HepG2 (cell line): Measurements from ENCODE around the gene ARID3C. TPM values are rescaled to one million over a fixed set of nuclear protein-coding genes. Genes with fewer than 3 reads are reported as not detected.

Experiments
- ATAC-seq: fragments of 200-7000 bp; cut with Tn5 transposase; 3 replicates; pipeline ENCODE4 v1.9.1; 2020; ENCODE audit warnings: mild to moderate bottlenecking, moderate library complexity
- BruUV-seq: library from RNA; stranded (reverse); fragments of 400-500 nt; replicated peaks from 2 replicates; lab custom pipeline; 2021; lab: Mats Ljungman, UMichigan
- CTCF ChIA-PET: fragments of 300-600 bp; formaldehyde crosslinking; extraction: SDS; loops from one replicate; lab custom pipeline; 2021; ENCODE audit warnings: low total read pairs, inconsistent platforms, low intra/inter-chr PET ratio; lab: Yijun Ruan, JAX
- POLR2A ChIA-PET: fragments of 350-600 bp; sonication (Branson Sonifier 250); formaldehyde crosslinking; loops from one replicate; lab custom pipeline; 2020; ENCODE audit warnings: antibody characterized with exemption, inconsistent platforms; lab: Yijun Ruan, JAX
- DNase-seq: peaks from one replicate; pipeline ENCODE4 v3.0.0-alpha.2; 2015; ENCODE audit warnings: low spot score
- FAIRE-seq: peaks from 3 replicates; lab custom pipeline; 2011; peaks lifted over from hg19 to GRCh38; lab: Jason Lieb, UNC
- H2AFZ ChIP-seq: one replicate; pipeline ENCODE4 v1.6.1; 2011; ENCODE audit warnings: low read length, inconsistent platforms
- H3K27ac ChIP-seq: fragments of 300-600 bp; 3 replicates; pipeline ENCODE4 v1.8.0; 2011; ENCODE audit warnings: mixed run types, mild to moderate bottlenecking, mixed read lengths, low read length, inconsistent platforms; ENCODE audit not compliant: insufficient read depth; ENCODE audit errors: extremely low read length
- H3K27me3 ChIP-seq, 2 experiments: fragments of 200-600 bp in 1 of 2; 2 replicates in 1 of 2; 3 replicates in 1 of 2; pipeline versions ENCODE4 v1.6.0 to v1.8.0; 2011; ENCODE audit warnings: low read length in 2 of 2, mild to moderate bottlenecking in 2 of 2, moderate library complexity in 2 of 2, inconsistent platforms in 1 of 2; ENCODE audit not compliant: insufficient read depth in 2 of 2, control insufficient read depth in 1 of 2
- H3K36me3 ChIP-seq, 2 experiments: fragments of 200-600 bp in 1 of 2; replicated peaks in 1 of 2; 2 replicates in 1 of 2; 3 replicates in 1 of 2; pipeline versions ENCODE4 v1.5.1 to v1.8.0; 2011; ENCODE audit warnings: low read length in 2 of 2, inconsistent platforms in 1 of 2; ENCODE audit not compliant: insufficient read depth in 2 of 2, control insufficient read depth in 1 of 2
- H3K4me1 ChIP-seq: 2 replicates; pipeline ENCODE4 v1.5.1; 2012; ENCODE audit warnings: low read length, inconsistent platforms; ENCODE audit not compliant: insufficient read depth
- H3K4me2 ChIP-seq: 2 replicates; pipeline ENCODE4 v1.6.0; 2011; ENCODE audit warnings: low read depth, low read length, inconsistent platforms
- H3K4me3 ChIP-seq, 3 experiments: fragments of 200-600 bp in 1 of 3; sonication (generic), shearing (Covaris generic) in 1 of 3; replicated peaks in 1 of 3; 2 replicates each; pipeline ENCODE4 v1.5.1; 2011 to 2016; ENCODE audit warnings: low read length in 3 of 3, inconsistent platforms in 2 of 3, low read depth in 2 of 3, mild to moderate bottlenecking in 2 of 3, control low read depth in 1 of 3, mixed read lengths in 1 of 3; ENCODE audit not compliant: insufficient read depth in 1 of 3
- H3K79me2 ChIP-seq: one replicate; pipeline ENCODE4 v1.6.1; 2011; ENCODE audit warnings: low read length, inconsistent platforms; ENCODE audit not compliant: insufficient read depth
- H3K9ac ChIP-seq: 2 replicates; pipeline ENCODE4 v1.6.0; 2011; ENCODE audit warnings: mild to moderate bottlenecking, low read depth, low read length, inconsistent platforms; ENCODE audit not compliant: insufficient read depth
- H3K9me3 ChIP-seq: 2 replicates; pipeline ENCODE4 v1.5.1; 2012; ENCODE audit warnings: mild to moderate bottlenecking, low read length
- H4K20me1 ChIP-seq: 2 replicates; pipeline ENCODE4 v1.6.0; 2011; ENCODE audit warnings: inconsistent platforms, mild to moderate bottlenecking, low read length, moderate library complexity; ENCODE audit not compliant: insufficient read depth
- BHLHE40 ChIP-seq: IDR thresholded peaks from 2 replicates; pipeline ENCODE4 v1.6.1; 2011; ENCODE audit warnings: low read length, improper control_type of control experiment
- GLI4 ChIP-seq: sonication (generic); formaldehyde crosslinking; IDR thresholded peaks from 2 replicates; pipeline ENCODE4 v1.5.1; 2020; ENCODE audit warnings: missing genetic modification reagents, mild to moderate bottlenecking, moderate library complexity, borderline replicate concordance
- MED13 ChIP-seq: sonication (generic); formaldehyde crosslinking; IDR thresholded peaks from 2 replicates; pipeline ENCODE4 v1.5.0; 2020; ENCODE audit warnings: missing genetic modification reagents
- NFE2 ChIP-seq: sonication (generic); formaldehyde crosslinking; IDR thresholded peaks from 2 replicates; pipeline ENCODE4 v1.4.0; 2020; ENCODE audit warnings: missing genetic modification reagents
- POLR2G ChIP-seq: fragments of 200-400 bp; formaldehyde crosslinking; IDR thresholded peaks from 2 replicates; pipeline ENCODE4 v1.6.1; 2018; ENCODE audit warnings: mild to moderate bottlenecking, low read depth, low read length, moderate library complexity
- SMYD3 ChIP-seq: sonication (generic); formaldehyde crosslinking; IDR thresholded peaks from 2 replicates; pipeline ENCODE4 v1.8.1; 2023; ENCODE audit warnings: mild to moderate bottlenecking, missing genetic modification reagents
- SRSF9 ChIP-seq: fragments of 200-400 bp; formaldehyde crosslinking; IDR thresholded peaks from 2 replicates; pipeline ENCODE4 v1.6.1; 2018; ENCODE audit warnings: borderline replicate concordance, mild to moderate bottlenecking, low read depth, low read length; ENCODE audit not compliant: insufficient read depth, poor library complexity, severe bottlenecking
- ZNF7 ChIP-seq: IDR thresholded peaks from 2 replicates; pipeline ENCODE4 v1.6.1; 2016; ENCODE audit warnings: missing biosample characterization, missing genetic modification reagents
- WGBS: methylation state at CpG from one replicate; pipeline ENCODE4 v1.1.6; 2017; ENCODE audit warnings: low lambda C conversion rate; 5-methylcytosine and 5-hydroxymethylcytosine counted together
- in situ Hi-C: cut with HindIII; loops from 2 replicates; pipeline ENCODE4 v1.10.0; 2017; ENCODE audit warnings: low pct_unique_long_range_greater_than_20kb; ENCODE audit not compliant: extremely low pct_ligation_motif_present
- intact Hi-C: fragments of 100-400 bp; cut with micrococcal nuclease; formaldehyde crosslinking; loops from one replicate; pipeline ENCODE4 v1.10.0; 2022; ENCODE audit not compliant: unreplicated experiment
- polyA plus RNA-seq, 8 experiments: library from polyadenylated mRNA; depleted of rRNA in 3 of 8; stranded (reverse) in 7 of 8; unstranded in 1 of 8; fragments of >200 nt; fragmentation: Illumina TruSeq in 4 of 8; extraction: Trizol in 4 of 8; gene quantifications; 2 replicates each; pipeline versions ENCODE4 v1.2.1 to v1.2.3, GENCODE V29; 2011 to 2016; ENCODE audit warnings: low read depth in 4 of 8, missing spikeins in 1 of 8, mixed read lengths in 1 of 8; ENCODE audit not compliant: insufficient read depth in 1 of 8
- total RNA-seq, 5 experiments: library from RNA; depleted of rRNA; stranded (reverse); fragments of >200 nt; fragmentation: Illumina TruSeq; extraction: Trizol; gene quantifications; 2 replicates each; pipeline ENCODE4 v1.2.3, GENCODE V29; 2016; ENCODE audit warnings: low read depth in 1 of 5
- TF ChIP-seq, protein P1 (sequence below): sonication (generic); formaldehyde crosslinking; IDR thresholded peaks from 2 replicates; pipeline ENCODE4 v1.5.1; 2020; ENCODE audit warnings: mild to moderate bottlenecking, moderate library complexity, missing genetic modification reagents
- TF ChIP-seq, protein P2 (sequence below): sonication (generic); formaldehyde crosslinking; IDR thresholded peaks from 2 replicates; pipeline ENCODE4 v1.4.0; 2020; ENCODE audit warnings: missing genetic modification reagents, mild to moderate bottlenecking, borderline replicate concordance
- TF ChIP-seq, protein P3 (sequence below), 2 experiments: IDR thresholded peaks; 2 replicates each; pipeline ENCODE4 v1.6.1; 2011 to 2012; ENCODE audit warnings: low read length in 2 of 2, borderline replicate concordance in 1 of 2, low read depth in 1 of 2, mild to moderate bottlenecking in 1 of 2, moderate library complexity in 1 of 2
- TF ChIP-seq, protein P4 (sequence below): sonication (generic); formaldehyde crosslinking; conservative IDR thresholded peaks from 2 replicates; pipeline ENCODE4 v1.8.0; 2022; ENCODE audit warnings: mild to moderate bottlenecking, moderate library complexity, missing genetic modification reagents

The ARID3C gene
- total and polyA plus RNA-seq, 2 of the 13 experiments (the other 11 are each of a cell fraction or from before 2014, with no cell fraction given), result not detected

DNA sequence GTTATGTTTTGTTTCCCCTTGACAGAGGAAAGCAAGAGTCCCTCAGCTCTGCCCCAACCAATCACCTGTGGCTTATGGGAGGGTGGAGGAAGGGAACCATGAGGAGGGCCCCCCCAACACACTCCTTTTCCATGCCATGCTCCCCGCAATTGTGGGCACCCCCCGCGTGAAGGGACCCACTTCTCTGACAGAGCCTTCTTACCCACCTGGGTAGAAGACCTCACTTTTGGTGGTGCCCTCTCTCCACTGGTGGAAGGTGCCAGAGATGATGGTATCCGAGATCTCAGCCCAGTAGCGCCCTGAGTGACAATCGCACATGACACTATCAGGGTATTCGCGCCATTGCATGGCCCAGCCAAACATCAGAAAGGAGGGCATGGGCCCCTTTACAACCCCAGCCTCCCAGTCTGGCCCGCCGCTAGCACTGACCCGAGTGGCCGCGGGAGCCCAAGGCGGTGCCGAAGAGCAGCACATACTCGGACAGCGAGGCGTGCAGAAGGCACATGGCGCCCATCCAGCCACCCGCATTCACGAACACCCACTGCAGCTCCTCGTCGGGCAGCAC lies 8.0 kb upstream of the ARID3C start:
- H3K9ac ChIP-seq, result peak overlapping the region; percentile 77
- peak; percentile 21 for ATAC-seq
- peak overlapping the region; percentile 70 for H3K27ac ChIP-seq
- no peak for DNase-seq
- peaks cover 14% of the 10 kb centered on the region for H3K79me2 ChIP-seq
- BruUV-seq, result no TSS peak
- no peaks in the 10 kb centered on the region; a peak in 1 of 5 replicates for H3K27me3 ChIP-seq
- H3K4me3 ChIP-seq, result peak overlapping the region; percentile 66 to 91 (median 86)
- H3K4me1 ChIP-seq, result peaks cover 54% of the 10 kb centered on the region
- in situ Hi-C loops, result no loop called here
- no peak for FAIRE-seq
- intact Hi-C loops, result no loop called here
- no peaks in the 10 kb centered on the region for H4K20me1 ChIP-seq
- no peaks in the 10 kb centered on the region for H3K9me3 ChIP-seq
- WGBS, result 10% methylated on average over 3 of the region's 23 CpGs
- peak overlapping the region; percentile 99 for H3K4me2 ChIP-seq
- peaks cover 3 to 4% of the 10 kb centered on the region in 2 experiments; a peak in 3 of 5 replicates for H3K36me3 ChIP-seq
- ChIA-PET CTCF (interaction anchor here (1.3 kb wide), 1 partner anchor 10 kb away, joined by 5 read pairs; the partner anchor contains the start of gene GALT), POLR2A (interaction anchor here (0.8 to 6.9 kb wide), 11 partner anchors 9 to 435 kb away, joined by 3 to 100 read pairs (median 10); partner anchors contain the start of genes DCTN3, GALT, IL11RA and MYORG)
- no peak overlapping the region for H2AFZ ChIP-seq
- TF ChIP-seq ZNF7 (CRISPR knock-in tag), result no peak
- TF ChIP-seq, protein P1, sequence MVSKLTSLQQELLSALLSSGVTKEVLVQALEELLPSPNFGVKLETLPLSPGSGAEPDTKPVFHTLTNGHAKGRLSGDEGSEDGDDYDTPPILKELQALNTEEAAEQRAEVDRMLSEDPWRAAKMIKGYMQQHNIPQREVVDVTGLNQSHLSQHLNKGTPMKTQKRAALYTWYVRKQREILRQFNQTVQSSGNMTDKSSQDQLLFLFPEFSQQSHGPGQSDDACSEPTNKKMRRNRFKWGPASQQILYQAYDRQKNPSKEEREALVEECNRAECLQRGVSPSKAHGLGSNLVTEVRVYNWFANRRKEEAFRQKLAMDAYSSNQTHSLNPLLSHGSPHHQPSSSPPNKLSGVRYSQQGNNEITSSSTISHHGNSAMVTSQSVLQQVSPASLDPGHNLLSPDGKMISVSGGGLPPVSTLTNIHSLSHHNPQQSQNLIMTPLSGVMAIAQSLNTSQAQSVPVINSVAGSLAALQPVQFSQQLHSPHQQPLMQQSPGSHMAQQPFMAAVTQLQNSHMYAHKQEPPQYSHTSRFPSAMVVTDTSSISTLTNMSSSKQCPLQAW (CRISPR knock-in tag), result no peak
- no peak; the same call in 1 of the 2 replicates for TF ChIP-seq MED13
- TF ChIP-seq SMYD3 (CRISPR knock-in tag), result no peak
- TF ChIP-seq GLI4, result 0 out of 2 replicates have a peak, but pooled peaks have one; percentile 64
- TF ChIP-seq, protein P2, sequence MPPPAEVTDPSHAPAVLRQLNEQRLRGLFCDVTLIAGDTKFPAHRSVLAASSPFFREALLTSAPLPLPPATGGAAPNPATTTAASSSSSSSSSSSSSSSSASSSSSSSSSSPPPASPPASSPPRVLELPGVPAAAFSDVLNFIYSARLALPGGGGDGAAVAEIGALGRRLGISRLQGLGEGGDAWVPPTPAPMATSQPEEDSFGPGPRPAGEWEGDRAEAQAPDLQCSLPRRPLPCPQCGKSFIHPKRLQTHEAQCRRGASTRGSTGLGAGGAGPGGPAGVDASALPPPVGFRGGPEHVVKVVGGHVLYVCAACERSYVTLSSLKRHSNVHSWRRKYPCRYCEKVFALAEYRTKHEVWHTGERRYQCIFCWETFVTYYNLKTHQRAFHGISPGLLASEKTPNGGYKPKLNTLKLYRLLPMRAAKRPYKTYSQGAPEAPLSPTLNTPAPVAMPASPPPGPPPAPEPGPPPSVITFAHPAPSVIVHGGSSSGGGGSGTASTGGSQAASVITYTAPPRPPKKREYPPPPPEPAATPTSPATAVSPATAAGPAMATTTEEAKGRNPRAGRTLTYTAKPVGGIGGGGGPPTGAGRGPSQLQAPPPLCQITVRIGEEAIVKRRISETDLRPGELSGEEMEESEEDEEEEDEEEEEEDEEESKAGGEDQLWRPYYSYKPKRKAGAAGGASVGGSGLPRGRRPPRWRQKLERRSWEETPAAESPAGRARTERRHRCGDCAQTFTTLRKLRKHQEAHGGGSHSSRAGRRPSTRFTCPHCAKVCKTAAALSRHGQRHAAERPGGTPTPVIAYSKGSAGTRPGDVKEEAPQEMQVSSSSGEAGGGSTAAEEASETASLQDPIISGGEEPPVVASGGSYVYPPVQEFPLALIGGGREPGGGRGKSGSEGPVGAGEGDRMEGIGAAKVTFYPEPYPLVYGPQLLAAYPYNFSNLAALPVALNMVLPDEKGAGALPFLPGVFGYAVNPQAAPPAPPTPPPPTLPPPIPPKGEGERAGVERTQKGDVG, result no peak
- TF ChIP-seq BHLHE40, result no peak
- no peak for TF ChIP-seq POLR2G
- TF ChIP-seq, protein P3, sequence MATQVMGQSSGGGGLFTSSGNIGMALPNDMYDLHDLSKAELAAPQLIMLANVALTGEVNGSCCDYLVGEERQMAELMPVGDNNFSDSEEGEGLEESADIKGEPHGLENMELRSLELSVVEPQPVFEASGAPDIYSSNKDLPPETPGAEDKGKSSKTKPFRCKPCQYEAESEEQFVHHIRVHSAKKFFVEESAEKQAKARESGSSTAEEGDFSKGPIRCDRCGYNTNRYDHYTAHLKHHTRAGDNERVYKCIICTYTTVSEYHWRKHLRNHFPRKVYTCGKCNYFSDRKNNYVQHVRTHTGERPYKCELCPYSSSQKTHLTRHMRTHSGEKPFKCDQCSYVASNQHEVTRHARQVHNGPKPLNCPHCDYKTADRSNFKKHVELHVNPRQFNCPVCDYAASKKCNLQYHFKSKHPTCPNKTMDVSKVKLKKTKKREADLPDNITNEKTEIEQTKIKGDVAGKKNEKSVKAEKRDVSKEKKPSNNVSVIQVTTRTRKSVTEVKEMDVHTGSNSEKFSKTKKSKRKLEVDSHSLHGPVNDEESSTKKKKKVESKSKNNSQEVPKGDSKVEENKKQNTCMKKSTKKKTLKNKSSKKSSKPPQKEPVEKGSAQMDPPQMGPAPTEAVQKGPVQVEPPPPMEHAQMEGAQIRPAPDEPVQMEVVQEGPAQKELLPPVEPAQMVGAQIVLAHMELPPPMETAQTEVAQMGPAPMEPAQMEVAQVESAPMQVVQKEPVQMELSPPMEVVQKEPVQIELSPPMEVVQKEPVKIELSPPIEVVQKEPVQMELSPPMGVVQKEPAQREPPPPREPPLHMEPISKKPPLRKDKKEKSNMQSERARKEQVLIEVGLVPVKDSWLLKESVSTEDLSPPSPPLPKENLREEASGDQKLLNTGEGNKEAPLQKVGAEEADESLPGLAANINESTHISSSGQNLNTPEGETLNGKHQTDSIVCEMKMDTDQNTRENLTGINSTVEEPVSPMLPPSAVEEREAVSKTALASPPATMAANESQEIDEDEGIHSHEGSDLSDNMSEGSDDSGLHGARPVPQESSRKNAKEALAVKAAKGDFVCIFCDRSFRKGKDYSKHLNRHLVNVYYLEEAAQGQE (IDR thresholded peaks at IDR 0.05; ENCODE audit: borderline replicate concordance in 1 of 2, low read depth in 1 of 2, low read length in 2 of 2), result no peak
- TF ChIP-seq, protein P4, sequence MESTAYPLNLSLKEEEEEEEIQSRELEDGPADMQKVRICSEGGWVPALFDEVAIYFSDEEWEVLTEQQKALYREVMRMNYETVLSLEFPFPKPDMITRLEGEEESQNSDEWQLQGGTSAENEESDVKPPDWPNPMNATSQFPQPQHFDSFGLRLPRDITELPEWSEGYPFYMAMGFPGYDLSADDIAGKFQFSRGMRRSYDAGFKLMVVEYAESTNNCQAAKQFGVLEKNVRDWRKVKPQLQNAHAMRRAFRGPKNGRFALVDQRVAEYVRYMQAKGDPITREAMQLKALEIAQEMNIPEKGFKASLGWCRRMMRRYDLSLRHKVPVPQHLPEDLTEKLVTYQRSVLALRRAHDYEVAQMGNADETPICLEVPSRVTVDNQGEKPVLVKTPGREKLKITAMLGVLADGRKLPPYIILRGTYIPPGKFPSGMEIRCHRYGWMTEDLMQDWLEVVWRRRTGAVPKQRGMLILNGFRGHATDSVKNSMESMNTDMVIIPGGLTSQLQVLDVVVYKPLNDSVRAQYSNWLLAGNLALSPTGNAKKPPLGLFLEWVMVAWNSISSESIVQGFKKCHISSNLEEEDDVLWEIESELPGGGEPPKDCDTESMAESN (CRISPR knock-in tag), result no peak
- TF ChIP-seq NFE2 (CRISPR knock-in tag), result no peak
- TF ChIP-seq SRSF9, result no peak
